ENCODE data around the gene ZFP57.

- TF ChIP-seq POLR2A (IDR thresholded peaks at IDR 0.05) (no peak), CTCF (IDR thresholded peaks at IDR 0.05) (no peak), POLR2AphosphoS5 (IDR thresholded peaks at IDR 0.05) (no peak)
Measured at GRCh38 chr6:29624520-29624961, 56.4 kb downstream of the ZFP57 start.
